Smooth muscle cell (in vitro differentiated cells): ENCODE results near the gene WDR88. TPM values are rescaled to one million over a fixed set of nuclear protein-coding genes. Genes with fewer than 3 reads are reported as not detected.
"Not testable (repeated sequence)": the region's sequence is repeated elsewhere in the genome, so short reads cannot be mapped to it uniquely, and the experiment has no call there.

Experiments used
- DNase-seq: peaks from one replicate; lab custom pipeline; 2025; ENCODE audit not compliant: unreplicated experiment; lab: John Stamatoyannopoulos, UW
- H2AFZ ChIP-seq: fragments of 200-600 bp; sonication (generic); 2 replicates; pipeline ENCODE4 v1.6.0; 2016; ENCODE audit warnings: antibody characterized with exemption, low read depth, mild to moderate bottlenecking
- H3F3A ChIP-seq: fragments of 200-600 bp; sonication (generic); 2 replicates; pipeline ENCODE4 v1.6.0; 2017; ENCODE audit warnings: antibody characterized with exemption, low read depth
- H3K27ac ChIP-seq: fragments of 200-600 bp; sonication (generic); 2 replicates; pipeline ENCODE4 v1.5.1; 2016; ENCODE audit warnings: low read depth, mild to moderate bottlenecking
- H3K27me3 ChIP-seq: fragments of 200-600 bp; sonication (generic); 2 replicates; pipeline ENCODE4 v1.6.1; 2016; ENCODE audit warnings: low read depth, mild to moderate bottlenecking
- H3K36me3 ChIP-seq: fragments of 200-600 bp; sonication (generic); 2 replicates; pipeline ENCODE4 v1.5.1; 2016; ENCODE audit warnings: low read depth
- H3K4me1 ChIP-seq: fragments of 200-600 bp; sonication (generic); 2 replicates; pipeline ENCODE4 v1.5.1; 2016; ENCODE audit warnings: low read depth
- H3K4me2 ChIP-seq: fragments of 200-600 bp; sonication (generic); 2 replicates; pipeline ENCODE4 v1.6.0; 2016; ENCODE audit warnings: mild to moderate bottlenecking
- H3K4me3 ChIP-seq: fragments of 200-600 bp; sonication (generic); 2 replicates; pipeline ENCODE4 v1.5.1; 2016; ENCODE audit warnings: mild to moderate bottlenecking
- H3K79me2 ChIP-seq: fragments of 200-600 bp; sonication (generic); 2 replicates; pipeline ENCODE4 v1.6.0; 2016; ENCODE audit warnings: low read depth, mild to moderate bottlenecking
- H3K9ac ChIP-seq: fragments of 200-600 bp; sonication (generic); 2 replicates; pipeline ENCODE4 v1.6.0; 2016; ENCODE audit warnings: low read depth
- H3K9me3 ChIP-seq: fragments of 200-600 bp; sonication (generic); replicated peaks from 2 replicates; pipeline ENCODE4 v1.5.1; 2016; ENCODE audit warnings: low read depth
- H4K20me1 ChIP-seq: fragments of 200-600 bp; sonication (generic); 2 replicates; pipeline ENCODE4 v1.6.0; 2016; ENCODE audit warnings: low read depth
- CTCF ChIP-seq: fragments of 200-600 bp; sonication (generic); IDR thresholded peaks from 2 replicates; pipeline ENCODE4 v1.5.1; 2017; ENCODE audit warnings: borderline replicate concordance, mild to moderate bottlenecking, antibody characterized with exemption; ENCODE audit not compliant: insufficient read depth, poor library complexity, severe bottlenecking
- WGBS: methylation state at CpG from one replicate; pipeline ENCODE4 v1.1.7; 2016; ENCODE audit warnings: low lambda C conversion rate; 5-methylcytosine and 5-hydroxymethylcytosine counted together
- polyA plus RNA-seq: library from polyadenylated mRNA; unstranded; fragments of >200 nt; fragmentation: Nextera tagmentation; extraction: Ambion mirVana; gene quantifications from 2 replicates; pipeline ENCODE4 v1.2.1, GENCODE V29; 2016
- total RNA-seq: library from RNA; depleted of rRNA; stranded (reverse); fragments of >200 nt; gene quantifications from 2 replicates; pipeline ENCODE4 v1.2.3, GENCODE V29; 2014

Gene WDR88
- total and polyA plus RNA-seq, 2 experiments from 2014 or later, result not detected

GRCh38 chr19:33152176-33152575, 20.3 kb downstream of the WDR88 start:
- no peaks in the 10 kb centered on the region for H3K79me2 ChIP-seq
- 91% methylated on average over 2 of the region's 2 CpGs for WGBS
- TF ChIP-seq CTCF, result no peak

DNA sequence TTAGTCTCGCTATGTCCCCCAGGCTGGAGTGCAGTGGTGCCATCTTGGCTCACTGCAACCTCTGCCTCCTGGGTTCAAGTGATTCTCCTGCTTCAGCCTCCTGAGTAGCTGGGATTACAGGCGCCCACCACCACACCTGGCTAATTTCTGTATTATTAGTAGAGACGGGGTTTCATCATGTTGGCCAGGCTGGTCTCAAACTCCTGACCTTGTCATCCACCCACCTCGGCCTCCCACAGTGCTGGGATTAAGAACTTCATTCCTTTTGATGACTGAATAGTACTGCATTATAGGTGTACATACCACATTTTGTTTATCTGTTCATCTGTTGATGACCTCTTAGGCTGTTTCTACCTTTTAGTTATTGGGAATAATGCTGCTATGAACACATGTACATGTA, 20.7 kb downstream of the WDR88 start:
- not testable (repeated sequence) for H3K4me3 ChIP-seq

More at GRCh38 chr19:33152176-33152575, 20.3 kb downstream of the WDR88 start:
- Histone ChIP-seq H3K27ac (no peak overlapping the region), H3K9ac (no peak overlapping the region), H3F3A (no peaks in the 10 kb centered on the region), H2AFZ (no peak overlapping the region), H4K20me1 (no peaks in the 10 kb centered on the region), H3K4me3 (no peak overlapping the region), H3K4me1 (no peaks in the 10 kb centered on the region), H3K4me2 (no peak overlapping the region), H3K36me3 (no peaks in the 10 kb centered on the region), H3K9me3 (no peaks in the 10 kb centered on the region), H3K27me3 (no peaks in the 10 kb centered on the region)
- DNase-seq, result no peak

DNA sequence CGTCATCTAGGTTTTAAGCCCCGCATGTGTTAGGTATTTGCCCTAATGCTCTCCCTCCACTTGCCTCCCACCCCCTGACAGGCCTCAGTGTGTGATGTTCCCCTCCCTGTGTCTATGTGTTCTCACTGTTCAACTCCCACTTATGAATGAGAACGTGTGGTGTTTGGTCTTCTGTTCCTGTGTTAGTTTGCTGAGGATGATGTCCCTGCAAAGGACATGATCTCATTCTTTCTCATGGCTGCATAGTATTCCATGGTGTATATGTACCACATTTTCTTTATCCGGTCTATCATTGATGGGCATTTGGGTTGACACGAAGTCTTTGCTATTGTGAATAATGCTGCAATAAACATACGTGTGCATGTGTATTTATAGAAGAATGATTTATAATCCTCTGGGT, 22.4 kb downstream of the WDR88 start:
- not testable (repeated sequence) for H3K9ac ChIP-seq, H4K20me1 ChIP-seq, H3K27me3 ChIP-seq, H3K9me3 ChIP-seq, H3K4me1 ChIP-seq, DNase-seq, H3F3A ChIP-seq, H3K4me3 ChIP-seq, H2AFZ ChIP-seq, H3K79me2 ChIP-seq, H3K27ac ChIP-seq, H3K36me3 ChIP-seq, H3K4me2 ChIP-seq
- WGBS, result 88% methylated on average over 6 of the region's 6 CpGs

More for the DNA sequence above, 20.7 kb downstream of the WDR88 start:
- H3K79me2 ChIP-seq, H3K4me2 ChIP-seq, H3K36me3 ChIP-seq, H3K27ac ChIP-seq, H3F3A ChIP-seq, H3K4me1 ChIP-seq, H3K9me3 ChIP-seq, H4K20me1 ChIP-seq, H2AFZ ChIP-seq, H3K27me3 ChIP-seq, H3K9ac ChIP-seq, DNase-seq: not testable (repeated sequence)
- 84% methylated on average over 4 of the region's 4 CpGs for WGBS

DNA sequence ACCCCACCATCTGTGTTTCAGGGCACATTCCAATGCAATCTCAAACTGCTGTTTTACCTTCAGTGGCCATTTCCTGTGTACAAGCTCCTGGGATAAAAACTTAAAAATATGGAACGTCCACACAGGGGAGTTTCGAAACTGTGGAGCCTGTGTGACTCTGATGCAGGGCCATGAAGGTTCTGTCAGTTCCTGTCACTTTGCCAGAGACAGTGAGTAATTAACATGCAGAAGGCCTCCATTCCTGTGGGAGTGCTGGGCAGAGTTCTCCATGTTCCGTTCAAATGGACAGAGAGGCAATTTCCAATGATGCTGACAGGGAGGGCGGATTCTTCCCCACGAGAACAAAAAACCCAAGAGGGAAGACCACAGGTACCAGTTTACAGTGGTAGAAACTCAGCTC, 24.4 kb downstream of the WDR88 start:
- no peak for TF ChIP-seq CTCF
- WGBS, result 85% methylated on average over 5 of the region's 5 CpGs
- Histone ChIP-seq H3K9ac (no peak overlapping the region), H3K4me3 (no peak overlapping the region), H3K4me1 (no peaks in the 10 kb centered on the region), H3F3A (no peaks in the 10 kb centered on the region), H3K9me3 (no peaks in the 10 kb centered on the region), H2AFZ (no peak overlapping the region), H3K4me2 (no peak overlapping the region), H3K27ac (no peak overlapping the region), H3K36me3 (no peaks in the 10 kb centered on the region), H3K79me2 (no peaks in the 10 kb centered on the region), H4K20me1 (no peaks in the 10 kb centered on the region), H3K27me3 (no peaks in the 10 kb centered on the region)
- DNase-seq, result no peak

GRCh38 chr19:33157906-33158305, 26.0 kb downstream of the WDR88 start:
- TF ChIP-seq CTCF, result no peak

More at GRCh38 chr19:33157906-33158305, 26.0 kb downstream of the WDR88 start:
- H3K79me2 ChIP-seq, result no peaks in the 10 kb centered on the region
- no peak overlapping the region for H3K4me3 ChIP-seq
- 97% methylated on average over 3 of the region's 3 CpGs for WGBS
- no peak overlapping the region for H3K9ac ChIP-seq
- H2AFZ ChIP-seq, result no peak overlapping the region
- H3K4me2 ChIP-seq, result no peak overlapping the region
- no peak overlapping the region for H3K27ac ChIP-seq
- no peaks in the 10 kb centered on the region for H3K36me3 ChIP-seq
- DNase-seq, result no peak
- no peaks in the 10 kb centered on the region for H3K9me3 ChIP-seq
- no peaks in the 10 kb centered on the region for H3F3A ChIP-seq
- no peaks in the 10 kb centered on the region for H3K4me1 ChIP-seq
- H3K27me3 ChIP-seq, result no peaks in the 10 kb centered on the region
- H4K20me1 ChIP-seq, result no peaks in the 10 kb centered on the region
